ENCODE measurements around the gene IL10RB. TPM values are rescaled to one million over a fixed set of nuclear protein-coding genes. Genes with fewer than 3 reads are reported as not detected.

IL10RB gene
- total RNA-seq, 1 donor from 2014 or later: 49.1 TPM

- H3K36me3 ChIP-seq: peaks cover 74% of the 10 kb centered on the region
- intact Hi-C loops (cut with DNase I): no loop called here
- DNase-seq: no peak
Observed at GRCh38 chr21:33290441-33290840, 24.3 kb downstream of the IL10RB start.

GRCh38 chr21:33291686-33292085 lies 25.5 kb downstream of the IL10RB start:
- H3K27ac ChIP-seq: no peak overlapping the region
- no peak overlapping the region for H3K4me3 ChIP-seq
- TF ChIP-seq CTCF (IDR thresholded peaks at IDR 0.05): no peak
- H3K9me3 ChIP-seq: no peaks in the 10 kb centered on the region
- intact Hi-C loops (cut with DNase I): no loop called here
- no peaks in the 10 kb centered on the region for H3K27me3 ChIP-seq (ENCODE audit: low read depth)
- H3K4me1 ChIP-seq: peaks cover 13% of the 10 kb centered on the region
- DNase-seq (no peak), ATAC-seq (no peak)
- peaks cover 79% of the 10 kb centered on the region for H3K36me3 ChIP-seq

More at GRCh38 chr21:33290441-33290840, 24.3 kb downstream of the IL10RB start:
- no peak for ATAC-seq
- Histone ChIP-seq H3K27ac (no peak overlapping the region), H3K9me3 (no peaks in the 10 kb centered on the region), H3K27me3 (ENCODE audit: low read depth) (no peaks in the 10 kb centered on the region), H3K4me1 (peaks cover 24% of the 10 kb centered on the region), H3K4me3 (no peak overlapping the region)
- TF ChIP-seq CTCF (IDR thresholded peaks at IDR 0.05): no peak

GRCh38 chr21:33292724-33293123 lies 26.6 kb downstream of the IL10RB start:
- no peak overlapping the region for H3K4me3 ChIP-seq
- H3K36me3 ChIP-seq: peaks cover 85% of the 10 kb centered on the region
- ATAC-seq (no peak), DNase-seq (no peak)
- peaks cover 3% of the 10 kb centered on the region for H3K4me1 ChIP-seq
- H3K27ac ChIP-seq: no peak overlapping the region
- H3K27me3 ChIP-seq (ENCODE audit: low read depth): no peaks in the 10 kb centered on the region
- intact Hi-C loops (cut with DNase I): no loop called here
- no peak for TF ChIP-seq CTCF (IDR thresholded peaks at IDR 0.05)
- no peaks in the 10 kb centered on the region for H3K9me3 ChIP-seq

GRCh38 chr21:33293136-33293535 lies 27.0 kb downstream of the IL10RB start:
- H3K4me3 ChIP-seq: no peak overlapping the region
- intact Hi-C loops (cut with DNase I): no loop called here
- peaks cover 82% of the 10 kb centered on the region for H3K36me3 ChIP-seq
- H3K9me3 ChIP-seq: no peaks in the 10 kb centered on the region
- ATAC-seq (no peak), DNase-seq (no peak)
- no peak for TF ChIP-seq CTCF (IDR thresholded peaks at IDR 0.05)
- no peaks in the 10 kb centered on the region for H3K4me1 ChIP-seq
- no peak overlapping the region for H3K27ac ChIP-seq
- no peaks in the 10 kb centered on the region for H3K27me3 ChIP-seq (ENCODE audit: low read depth)

GRCh38 chr21:33293811-33294216 lies 27.6 kb downstream of the IL10RB start:
- Histone ChIP-seq H3K27ac (no peak overlapping the region), H3K4me3 (no peak overlapping the region), H3K4me1 (peaks cover 5% of the 10 kb centered on the region), H3K9me3 (no peaks in the 10 kb centered on the region), H3K27me3 (ENCODE audit: low read depth) (no peaks in the 10 kb centered on the region), H3K36me3 (peaks cover 76% of the 10 kb centered on the region)
- no peak for TF ChIP-seq CTCF (IDR thresholded peaks at IDR 0.05)
- intact Hi-C loops (cut with DNase I): no loop called here
- ATAC-seq (no peak), DNase-seq (no peak)

GRCh38 chr21:33296156-33296555 lies 30.0 kb downstream of the IL10RB start:
- ATAC-seq: no peak
- peaks cover 58% of the 10 kb centered on the region for H3K36me3 ChIP-seq
- no peak for TF ChIP-seq CTCF (IDR thresholded peaks at IDR 0.05)

More at GRCh38 chr21:33296156-33296555, 30.0 kb downstream of the IL10RB start:
- H3K4me1 ChIP-seq: peaks cover 27% of the 10 kb centered on the region
- intact Hi-C loops (cut with DNase I): no loop called here
- no peaks in the 10 kb centered on the region for H3K9me3 ChIP-seq
- no peak overlapping the region for H3K4me3 ChIP-seq
- H3K27ac ChIP-seq: no peak overlapping the region
- H3K27me3 ChIP-seq (ENCODE audit: low read depth): no peaks in the 10 kb centered on the region
- DNase-seq: no peak

Data from lower lobe of right lung (tissue), 2 donors.